Posterior vena cava (tissue), 2 donors: ENCODE results near the gene ZMYND12. TPM values are rescaled to one million over a fixed set of nuclear protein-coding genes. Genes with fewer than 3 reads are reported as not detected.

Experiments used
- DNase-seq: peaks from one replicate; pipeline ENCODE4 v3.0.0-alpha.2; 2020; ENCODE audit warnings: low spot score
- intact Hi-C, 2 donors: fragments of 100-400 bp; cut with DNase I; formaldehyde crosslinking; loops; one replicate each; pipeline versions ENCODE4 v1.14.1 to v1.14.2; 2022 to 2023
- total RNA-seq, 2 donors: library from RNA; stranded (reverse); fragmentation: NEBNext Ultra II Directional; extraction: Animal tissue kit (Norgen Biotek cat#: 25700); gene quantifications; one replicate each; pipeline ENCODE4 v1.2.1, GENCODE V29; 2021
- donor health status: DM: yes; HTN: yes; CAD: no.
- donor health status: DM: yes; HTN: yes; CAD: no.

Gene ZMYND12
- total RNA-seq, 2 donors from 2014 or later: 0.69 TPM; not detected in 1

DNA sequence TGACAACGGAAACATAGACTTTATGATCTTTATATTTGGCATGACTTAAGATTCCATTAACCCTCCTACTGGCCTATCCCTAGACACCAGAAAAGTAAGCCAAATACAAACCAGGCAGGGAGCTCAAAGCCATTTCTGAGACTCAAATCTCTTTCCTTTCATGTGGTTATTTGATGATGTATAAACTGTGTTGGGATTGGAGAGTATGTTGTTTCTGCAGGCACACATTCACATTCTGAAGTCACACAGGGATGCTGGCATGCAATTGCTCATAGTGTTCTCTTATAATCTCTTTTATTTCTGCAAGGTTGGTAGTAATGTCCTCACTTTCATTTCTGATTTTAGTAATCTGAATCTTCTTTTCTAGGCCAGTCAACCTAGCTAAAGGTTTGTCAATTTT is 5.8 kb downstream of the ZMYND12 start:
- intact Hi-C loops: no loop called here
- no peak for DNase-seq

DNA sequence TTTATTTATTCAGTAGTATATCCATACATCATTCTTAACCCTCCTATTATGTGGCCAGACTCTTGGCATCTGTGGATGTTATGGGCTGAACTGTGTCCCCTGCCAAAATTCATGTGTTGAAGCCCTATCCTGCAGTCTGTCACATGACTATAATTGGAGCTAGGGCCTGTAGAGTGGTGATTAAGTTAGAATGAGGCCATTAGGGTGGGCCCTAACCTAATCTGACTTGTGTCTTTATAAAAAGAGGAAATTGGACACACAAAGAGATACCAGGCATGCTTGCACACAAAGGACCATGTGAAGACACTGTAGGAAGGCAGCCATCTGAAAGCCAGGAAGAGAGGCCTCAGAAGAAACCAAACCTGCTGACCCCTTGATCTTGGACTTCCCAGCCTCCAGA is 6.6 kb downstream of the ZMYND12 start:
- DNase-seq: no peak
- intact Hi-C loops: no loop called here

DNA sequence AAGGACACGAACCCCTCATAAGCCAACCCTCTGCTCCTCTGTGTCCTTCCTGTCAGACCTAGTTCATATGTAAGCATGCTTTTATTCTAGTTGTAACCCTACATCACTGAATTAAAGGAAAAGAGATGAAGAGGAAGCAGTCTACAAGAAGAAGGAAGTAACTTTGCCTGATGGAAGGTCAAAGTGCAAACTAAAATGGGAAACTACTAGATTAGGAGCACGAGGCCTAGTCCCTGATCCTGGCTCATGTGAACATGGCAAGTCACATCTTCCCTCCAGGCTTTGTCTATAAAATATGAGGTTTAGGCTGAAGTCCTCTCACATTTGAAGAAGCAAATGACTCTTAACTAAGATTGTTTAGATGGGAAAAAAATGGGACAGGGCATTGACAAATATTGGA is 13.2 kb downstream of the ZMYND12 start:
- intact Hi-C loops: no loop called here

DNA sequence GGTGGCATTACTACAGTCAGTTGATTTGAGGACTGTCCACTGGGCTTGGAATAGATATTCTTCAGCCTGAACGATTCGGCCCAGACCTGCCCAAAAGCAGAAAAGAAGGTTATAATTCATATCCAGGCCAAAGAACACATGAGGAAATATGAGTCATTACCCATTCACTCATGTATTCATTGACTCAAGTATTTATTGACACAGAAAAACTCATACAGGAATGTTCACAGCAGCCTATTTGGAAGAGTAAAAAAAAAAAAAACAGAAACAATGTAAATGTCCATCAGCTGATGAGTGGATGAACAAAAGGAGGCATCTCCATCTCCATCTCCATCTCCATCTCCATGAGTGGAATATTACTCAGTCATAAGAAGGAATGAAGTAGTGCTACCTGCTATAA is 15.9 kb downstream of the ZMYND12 start:
- intact Hi-C loops: no loop called here
- DNase-seq: no peak

More for the DNA sequence above, 13.2 kb downstream of the ZMYND12 start:
- DNase-seq: no peak

DNA sequence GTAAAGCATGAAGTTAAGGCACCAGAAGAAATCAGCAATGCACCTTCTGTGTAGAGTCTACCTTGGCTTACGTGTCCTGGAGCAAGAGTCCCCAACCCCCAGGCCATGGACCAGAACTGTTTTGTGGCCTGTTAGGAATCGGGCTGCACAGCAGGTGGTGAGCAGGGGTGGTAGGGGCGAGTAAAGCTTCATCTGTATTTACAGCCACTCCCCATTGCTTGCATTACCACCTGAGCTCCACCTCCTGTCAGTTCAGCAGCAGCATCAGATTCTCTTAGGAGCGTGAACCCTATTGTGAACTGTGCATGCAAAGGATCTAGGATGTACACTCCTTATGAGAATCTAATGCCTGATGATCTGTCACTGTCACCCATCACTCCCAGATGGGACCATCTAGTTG is 21.5 kb downstream of the ZMYND12 start:
- intact Hi-C loops: no loop called here
- no peak for DNase-seq

DNA sequence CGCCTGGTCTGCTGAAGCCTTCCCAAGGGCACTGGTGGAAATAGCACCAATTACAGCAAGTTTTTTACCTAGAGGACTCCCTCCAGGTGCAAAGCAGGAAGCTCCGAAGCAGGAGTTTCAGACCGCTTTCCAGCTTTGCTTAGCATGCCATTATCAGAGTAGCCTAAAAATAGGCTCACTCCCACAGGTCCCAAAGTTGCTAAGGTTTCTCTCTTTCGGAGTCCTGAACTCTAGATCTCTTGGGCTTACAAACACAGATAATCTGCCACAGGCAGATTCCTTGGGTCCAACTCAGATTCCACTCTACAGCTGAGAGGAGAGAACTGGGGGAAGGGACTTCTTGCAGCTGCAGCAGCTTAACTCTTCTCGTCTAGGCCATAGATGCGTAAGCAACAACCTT is 22.5 kb downstream of the ZMYND12 start:
- no peak for DNase-seq
- intact Hi-C loops: no loop called here

DNA sequence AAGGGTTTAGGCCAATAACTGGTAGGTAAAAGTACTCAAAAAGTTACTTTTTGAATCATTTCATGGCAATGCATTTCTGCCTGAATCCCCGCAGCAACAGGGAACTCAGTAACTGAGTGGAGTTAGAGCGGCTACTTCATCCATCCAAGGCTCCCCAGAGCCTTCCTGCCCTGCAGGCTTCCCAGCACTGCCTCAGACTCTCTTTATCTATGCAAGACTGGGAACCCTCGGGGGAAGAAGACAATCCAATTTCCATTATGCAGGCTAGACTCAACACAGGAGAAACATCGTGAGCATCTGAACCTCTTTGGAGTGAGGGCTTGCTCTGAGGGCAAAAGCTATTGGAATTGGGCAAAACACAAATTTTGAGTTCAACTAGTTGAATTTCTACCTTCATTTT is 23.1 kb downstream of the ZMYND12 start:
- no peak for DNase-seq
- intact Hi-C loops: no loop called here

DNA sequence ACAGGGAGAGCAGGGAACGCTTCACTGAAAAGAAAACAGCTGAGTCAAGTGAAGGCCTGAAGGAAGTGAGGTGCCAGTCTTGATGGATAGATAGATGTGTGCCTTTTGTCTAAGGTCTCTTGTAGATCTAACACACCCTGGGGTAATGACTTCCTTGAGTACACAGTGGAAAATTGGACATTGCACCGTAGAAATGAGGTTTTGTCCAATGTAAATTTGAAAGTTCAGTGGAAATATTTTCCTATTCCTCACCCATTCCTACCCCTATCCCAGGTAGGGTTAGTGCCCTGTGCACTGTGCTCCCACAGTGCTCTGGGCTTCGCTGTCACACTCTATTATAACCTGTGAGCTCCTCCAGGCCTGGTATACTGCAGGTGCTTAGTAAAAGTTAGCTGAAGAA is 24.3 kb downstream of the ZMYND12 start:
- intact Hi-C loops: no loop called here

DNA sequence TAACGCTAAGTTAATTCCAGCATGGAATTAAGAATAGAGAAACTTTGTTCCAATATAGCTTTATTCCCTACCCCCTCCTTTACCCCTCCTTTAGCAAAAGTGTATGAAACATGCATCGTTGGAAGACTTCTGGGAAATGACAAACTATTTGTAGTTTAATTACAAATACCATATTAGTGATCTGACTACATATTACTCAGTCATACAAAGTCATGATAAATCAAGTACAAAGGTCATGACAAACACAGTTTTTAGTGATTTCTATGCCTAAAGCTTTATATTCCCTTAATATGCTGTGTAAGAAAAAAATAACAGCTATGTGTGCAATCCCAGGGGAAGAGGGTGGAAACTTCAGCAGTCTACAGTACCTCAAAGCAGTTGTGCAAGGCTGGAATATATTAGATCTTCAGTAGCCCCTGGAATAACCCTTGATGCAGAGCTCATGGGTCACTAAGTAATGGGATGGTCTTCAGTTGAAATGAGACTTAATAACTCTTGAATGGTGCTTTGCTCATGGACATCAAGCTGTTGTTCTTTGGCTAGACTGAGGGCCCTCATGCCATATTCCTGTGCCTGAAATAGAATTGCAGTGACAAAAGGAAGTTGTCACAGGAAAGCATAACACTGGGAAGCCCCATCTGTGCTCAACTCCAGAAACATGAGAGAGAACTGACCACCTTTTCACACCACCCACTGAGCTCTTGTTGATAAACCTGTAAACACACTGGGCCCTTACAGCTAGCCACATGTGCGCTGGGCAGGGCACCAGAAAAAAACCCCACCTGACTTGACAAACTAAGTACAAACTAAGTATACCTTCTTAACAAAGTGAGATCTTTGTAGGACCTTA is 25.3 kb downstream of the ZMYND12 start:
- DNase-seq: no peak
- intact Hi-C loops: no loop called here

More for the DNA sequence above, 24.3 kb downstream of the ZMYND12 start:
- no peak for DNase-seq

DNA sequence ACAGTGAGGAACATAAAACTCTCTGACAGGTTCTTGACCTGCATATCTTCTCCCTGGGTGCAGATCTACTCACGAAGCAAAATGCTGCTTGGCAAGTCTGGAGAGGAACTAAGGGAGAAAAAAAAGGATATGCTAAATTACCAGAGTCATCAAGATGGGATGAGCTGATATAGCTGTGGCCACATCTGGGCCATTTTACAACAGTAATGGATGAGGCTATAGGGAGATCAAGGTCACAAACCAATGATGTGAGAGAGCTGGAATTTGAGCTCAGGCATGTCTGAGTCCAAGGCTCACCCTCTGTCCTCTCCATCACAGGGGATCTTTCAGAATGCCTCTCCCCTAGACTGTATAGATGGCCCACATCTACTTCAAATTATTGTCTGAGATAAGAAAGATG is 26.2 kb downstream of the ZMYND12 start:
- no peak for DNase-seq
- intact Hi-C loops: no loop called here

DNA sequence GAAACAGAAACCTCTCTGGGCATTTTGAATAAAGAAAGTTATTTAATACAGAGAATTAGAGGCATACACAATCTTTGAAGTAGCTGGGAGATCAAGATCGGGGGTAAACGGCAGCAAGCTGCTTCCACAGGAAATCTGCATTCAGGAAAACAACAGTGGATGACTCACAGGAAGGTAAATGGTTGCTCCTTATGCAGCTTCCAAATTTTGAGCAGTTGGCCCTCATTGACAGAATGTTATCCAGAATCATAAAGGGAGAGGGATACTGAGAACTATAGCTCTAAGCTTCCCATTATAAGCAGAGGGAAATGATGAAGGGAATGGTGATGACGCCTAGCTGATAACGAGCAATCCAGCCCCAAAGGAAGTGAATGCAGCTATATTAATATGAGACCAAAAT is 28.6 kb downstream of the ZMYND12 start:
- intact Hi-C loops: no loop called here
- DNase-seq: no peak

DNA sequence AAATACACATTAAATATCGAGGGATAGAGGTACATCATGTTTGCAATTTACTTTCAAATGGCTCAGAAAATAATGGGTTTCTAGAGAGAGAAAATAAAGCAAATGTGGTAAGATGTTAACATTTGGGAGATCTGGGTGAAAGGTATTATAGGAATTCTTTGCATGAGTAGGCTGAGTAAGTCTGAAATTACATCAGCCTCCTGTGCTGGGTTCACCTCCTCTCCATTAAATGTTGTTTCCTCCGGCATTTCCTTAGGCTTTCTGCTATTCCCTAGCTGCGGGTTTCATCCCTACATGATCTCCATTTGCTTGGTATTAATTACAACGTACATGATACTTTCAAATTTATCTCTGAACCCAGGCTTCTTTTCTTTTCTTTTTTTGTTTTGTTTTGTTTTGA is 31.6 kb downstream of the ZMYND12 start:
- no peak for DNase-seq
- intact Hi-C loops: loop anchor here in 1 of 2 donors (2.0 kb wide), 1 partner anchor 29 kb away; no protein-coding TSS in a partner anchor

DNA sequence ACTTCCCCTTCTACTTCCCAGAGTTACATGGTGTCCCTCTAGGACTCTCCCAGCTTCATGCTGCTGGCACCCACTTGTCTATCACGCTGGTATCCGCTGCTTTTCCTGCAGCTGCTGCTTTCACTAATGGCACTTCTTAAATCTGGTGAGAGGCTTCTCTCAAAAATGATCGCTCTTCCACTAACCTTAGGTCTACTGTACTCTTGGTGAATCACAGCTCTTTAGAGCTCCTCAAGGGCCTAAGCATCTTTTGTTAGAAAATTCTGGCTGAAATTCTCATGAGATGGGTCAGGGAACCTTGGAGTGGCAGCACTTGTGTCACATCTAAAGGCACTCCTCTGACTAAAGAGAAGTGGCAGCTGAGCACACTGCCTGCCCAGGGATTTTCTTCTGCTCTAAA is 32.1 kb downstream of the ZMYND12 start:
- intact Hi-C loops: loop anchor here in 1 of 2 donors (2.0 kb wide), 1 partner anchor 29 kb away; no protein-coding TSS in a partner anchor
- no peak for DNase-seq

DNA sequence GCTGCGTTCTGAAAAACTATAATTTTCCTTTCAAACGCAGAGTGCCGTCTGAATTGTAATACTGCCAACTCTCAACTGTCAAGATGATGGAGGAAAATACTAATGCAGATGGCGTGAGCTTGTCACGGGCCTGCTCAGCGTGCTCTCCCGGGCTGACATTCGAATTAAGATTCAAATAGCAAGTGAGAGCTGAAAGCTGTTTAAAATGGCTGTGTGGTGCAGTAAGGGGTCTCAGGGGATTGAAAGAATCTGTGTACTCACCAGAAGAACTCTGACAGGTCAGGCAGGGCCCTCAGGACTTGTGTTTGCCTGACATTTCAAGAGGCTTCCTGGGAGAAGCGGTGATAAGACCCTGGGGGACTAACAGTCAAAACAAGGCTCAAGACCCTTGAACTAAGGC is 33.1 kb downstream of the ZMYND12 start:
- no peak for DNase-seq
- intact Hi-C loops: no loop called here

DNA sequence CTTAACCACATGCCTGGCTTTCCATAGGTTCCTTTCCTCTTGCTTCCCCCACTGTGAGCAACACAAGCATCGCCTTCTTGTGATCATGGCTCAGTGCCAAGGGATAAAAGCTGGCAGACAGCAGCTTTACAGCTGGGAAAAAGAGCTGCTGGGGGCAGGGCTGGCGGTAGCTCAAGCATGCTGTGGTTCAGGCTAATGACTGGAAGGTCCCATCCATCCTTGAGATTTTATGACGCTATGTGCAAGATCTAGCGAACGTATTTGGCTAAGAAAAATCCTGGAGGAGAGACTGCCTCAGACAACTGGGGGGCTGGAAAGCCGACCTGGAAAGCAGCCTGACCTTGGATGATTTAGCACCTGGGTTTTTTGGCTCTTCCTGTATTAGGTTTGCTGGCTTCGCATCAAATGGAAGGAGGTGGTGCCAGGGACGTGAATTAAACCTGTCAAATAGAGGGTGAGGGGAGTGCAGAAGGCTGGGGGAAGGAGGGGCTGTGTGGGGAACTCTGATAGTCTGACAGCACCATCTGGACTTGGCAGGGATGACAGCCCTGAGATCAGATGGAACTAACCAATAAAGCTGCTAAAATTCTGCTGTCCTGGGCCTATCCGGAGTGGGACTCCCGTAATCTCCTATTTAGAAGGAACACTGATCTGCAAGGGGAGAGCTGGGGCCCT is 34.8 kb downstream of the ZMYND12 start:
- DNase-seq: no peak
- intact Hi-C loops: no loop called here

DNA sequence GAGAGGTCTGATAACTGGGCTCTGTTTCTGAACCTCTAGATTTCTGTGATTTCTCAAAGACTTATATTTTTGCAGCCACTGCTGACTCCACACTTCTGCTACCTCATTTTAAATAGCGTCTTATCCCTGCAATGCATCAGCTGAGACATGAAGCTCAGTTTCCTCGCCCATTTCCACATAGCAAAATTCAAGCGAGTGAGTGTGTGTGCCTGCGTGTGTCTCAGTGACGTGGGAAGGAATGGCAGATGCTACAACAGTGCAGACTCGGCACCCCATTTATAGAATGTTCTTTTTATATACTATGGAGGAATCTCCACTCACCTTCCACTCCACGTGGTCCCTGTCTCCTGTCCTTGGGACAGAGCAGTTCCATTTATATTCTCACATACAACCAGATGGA is 35.7 kb downstream of the ZMYND12 start:
- DNase-seq: no peak
- intact Hi-C loops: no loop called here

DNA sequence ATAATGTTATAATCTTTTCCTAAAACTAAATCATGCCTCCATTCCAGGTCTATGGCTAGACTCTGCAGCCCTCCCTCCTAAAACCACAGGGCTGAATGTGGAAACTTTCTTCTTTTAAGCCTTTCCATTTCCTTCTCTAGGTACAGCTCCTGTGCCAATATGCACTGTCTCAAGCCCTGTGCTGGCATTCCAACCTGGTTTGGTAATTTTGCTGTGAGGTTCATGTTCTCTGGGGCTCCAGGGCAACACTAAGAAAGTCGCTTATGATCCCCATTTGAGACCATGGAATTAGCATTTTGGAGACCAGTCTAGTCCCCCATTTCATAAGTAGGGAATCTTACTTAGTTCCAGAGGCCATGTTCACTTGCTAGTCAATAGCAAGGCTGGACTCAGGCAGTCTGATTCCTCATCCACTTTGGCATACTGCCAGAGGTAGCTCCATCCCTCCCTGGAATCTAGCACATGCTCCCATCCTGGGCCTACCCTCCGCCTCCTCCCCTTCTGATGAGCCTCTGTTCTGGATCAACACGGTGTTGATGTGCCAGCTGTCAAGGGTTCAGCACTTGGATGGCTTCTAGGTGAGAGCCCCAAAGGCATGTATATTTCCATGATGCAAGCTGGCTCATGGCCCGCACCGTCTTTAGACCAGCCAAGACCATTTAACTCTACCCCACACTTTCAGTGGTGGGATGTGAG is 36.5 kb downstream of the ZMYND12 start:
- no peak for DNase-seq
- intact Hi-C loops: no loop called here

DNA sequence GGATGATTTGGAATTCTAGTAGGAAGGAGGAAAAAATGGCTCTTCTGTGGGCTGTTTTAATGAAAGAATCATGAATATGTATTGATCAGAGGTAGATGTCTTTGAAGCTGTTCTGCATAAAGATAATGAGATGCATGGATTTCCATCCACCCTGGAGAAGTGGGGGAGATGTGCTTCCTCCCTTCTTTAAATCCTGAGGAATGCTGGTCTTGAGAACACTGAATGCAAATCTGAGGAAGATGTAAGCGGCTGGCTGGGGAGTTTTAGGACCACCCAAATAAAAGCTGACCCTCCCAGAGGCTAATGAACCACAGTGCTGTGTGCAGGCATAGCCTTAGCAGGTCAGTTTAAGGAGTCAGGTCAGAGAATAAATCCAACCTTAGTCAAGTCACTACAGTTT is 37.3 kb downstream of the ZMYND12 start:
- intact Hi-C loops: no loop called here
- no peak for DNase-seq

DNA sequence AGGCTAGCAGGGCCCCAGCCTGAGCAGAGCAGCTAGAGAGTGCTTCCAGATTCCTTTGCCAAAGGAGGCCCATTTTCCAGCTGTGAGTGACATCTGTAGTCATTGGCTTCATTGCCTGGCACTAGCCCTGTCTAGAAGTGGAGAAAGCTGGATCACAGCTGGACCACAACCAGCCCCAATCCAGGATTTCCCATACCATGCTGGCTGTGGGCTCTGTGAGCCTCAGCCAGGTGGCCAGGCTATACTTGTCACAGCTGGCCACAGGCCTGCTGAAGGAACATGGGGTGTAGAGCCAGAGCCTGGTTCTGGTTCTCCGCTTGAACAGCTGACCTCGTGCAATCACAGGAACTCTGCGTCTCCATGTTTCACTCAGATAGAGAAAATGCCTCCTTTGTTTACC is 38.7 kb downstream of the ZMYND12 start:
- DNase-seq: no peak
- intact Hi-C loops: no loop called here
